ENCODE measurements around the gene CPLANE2.
A peak's percentile ranks its signal among the peaks of the same experiment; 100 is the strongest.
"Not testable (repeated sequence)": the region's sequence is repeated elsewhere in the genome, so short reads cannot be mapped to it uniquely, and the experiment has no call there.

CPLANE2 gene

GRCh38 chr1:16229976-16230740 lies 6.8 kb downstream of the CPLANE2 start:
- no peak for DNase-seq (ENCODE audit: low read depth)

DNA sequence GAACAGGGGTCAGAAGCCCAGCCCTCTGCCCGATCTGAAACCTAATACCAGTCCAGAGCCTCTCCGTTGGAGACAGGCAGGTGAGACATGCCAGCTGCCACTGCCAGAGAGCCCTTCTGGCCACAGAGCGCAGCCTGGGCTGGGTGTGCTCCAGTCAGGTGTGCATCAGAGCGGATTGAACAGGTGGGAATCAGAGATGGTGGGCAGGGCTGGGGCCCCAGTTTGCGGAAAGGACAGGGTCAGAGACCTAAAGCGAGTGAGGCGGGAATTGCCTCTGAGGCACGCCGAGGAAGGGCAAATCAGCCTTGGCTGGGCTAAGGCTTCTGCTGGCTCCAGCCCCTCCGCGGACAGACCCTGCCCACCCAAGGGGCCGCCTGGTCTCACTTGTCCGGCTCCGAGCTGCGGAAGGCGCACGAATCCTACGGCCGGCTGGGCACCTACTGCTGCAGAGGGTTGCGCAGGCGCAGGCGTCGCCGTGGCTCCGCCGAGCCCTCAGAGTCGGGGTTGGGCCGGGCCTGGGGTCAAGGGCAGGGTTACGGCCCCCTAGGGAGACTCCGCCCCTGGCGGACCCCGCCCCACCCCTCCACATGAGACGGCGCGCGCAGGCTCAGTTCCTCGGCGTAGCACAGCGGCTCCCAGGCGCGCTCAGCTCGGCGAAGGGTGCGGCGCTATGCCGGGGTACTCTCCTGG lies 10.3 kb downstream of the CPLANE2 start:
- no peak for DNase-seq (ENCODE audit: low read depth)

GRCh38 chr1:16226129-16226489 lies 10.9 kb downstream of the CPLANE2 start:
- no peak for DNase-seq (ENCODE audit: low read depth)

- no peak for DNase-seq (ENCODE audit: low read depth)
Observed at GRCh38 chr1:16224472-16224871, 12.5 kb downstream of the CPLANE2 start.

- not testable (repeated sequence) for DNase-seq (ENCODE audit: low read depth)
Observed at GRCh38 chr1:16222716-16223115, 14.3 kb downstream of the CPLANE2 start.

DNA sequence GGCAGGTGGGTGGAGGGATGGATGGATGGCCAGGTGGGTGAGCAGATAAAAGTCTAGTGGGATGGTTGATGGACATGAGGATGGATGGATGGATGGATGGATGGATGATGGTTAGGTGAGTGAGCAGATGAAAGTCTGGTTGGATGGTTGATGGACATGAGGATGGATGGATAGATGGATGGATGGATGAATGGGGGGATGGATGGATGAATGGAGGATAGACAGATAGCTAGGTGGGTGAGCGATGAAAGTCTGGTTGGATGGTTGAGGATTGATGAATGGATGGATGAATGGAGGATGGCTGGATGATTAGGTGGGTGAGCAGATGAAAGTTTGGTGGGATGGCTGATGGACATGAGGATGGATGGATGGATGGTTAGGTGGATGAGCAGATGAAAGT lies 15.5 kb downstream of the CPLANE2 start:
- no peak for DNase-seq (ENCODE audit: low read depth)

DNA sequence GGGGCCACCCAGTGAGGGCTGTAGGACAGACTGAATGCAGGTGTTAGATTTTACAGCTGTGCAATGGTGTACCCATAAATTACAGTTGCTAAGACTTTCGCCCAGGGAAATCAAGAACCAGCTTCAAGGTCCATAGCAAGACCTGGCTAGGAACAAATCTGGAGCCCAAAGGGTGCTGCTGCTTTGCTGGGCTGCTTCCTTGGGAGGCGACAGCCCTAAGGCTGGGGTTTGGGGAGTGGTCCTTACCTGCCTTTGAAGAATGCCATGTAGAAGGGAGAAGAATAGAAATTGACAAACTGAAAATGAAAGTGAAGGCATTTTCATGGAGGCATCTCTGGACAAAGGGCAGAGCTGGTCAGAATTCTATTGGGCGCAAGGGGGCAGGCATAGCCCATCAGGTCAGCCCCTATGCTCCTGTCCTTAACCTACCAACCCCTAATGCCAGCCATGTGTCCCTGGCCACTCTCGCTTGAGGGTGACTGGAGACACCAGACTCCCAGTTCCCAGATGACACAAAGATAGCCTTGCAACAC lies 16.9 kb downstream of the CPLANE2 start:
- DNase-seq (ENCODE audit: low read depth) = no peak

DNA sequence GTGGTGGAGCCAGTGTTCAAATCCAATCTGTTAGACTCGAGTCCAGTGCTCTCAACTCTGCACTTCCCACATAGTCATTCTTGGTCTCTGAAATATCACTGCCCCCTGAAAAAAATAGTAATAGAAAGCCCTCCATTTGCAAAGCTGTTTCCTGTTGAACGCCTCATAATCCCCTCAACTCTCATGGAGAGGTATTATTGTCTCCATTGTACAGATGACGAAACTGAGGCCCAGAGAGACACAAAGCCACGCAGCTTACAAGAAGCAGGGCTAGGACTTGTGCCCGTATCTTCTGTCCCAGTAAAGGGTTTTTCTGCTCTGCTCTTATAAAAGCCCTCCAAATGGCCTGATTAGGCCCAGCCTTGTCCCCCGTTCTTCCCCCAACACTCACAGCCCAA lies 18.3 kb downstream of the CPLANE2 start:
- no peak for DNase-seq (ENCODE audit: low read depth)

DNA sequence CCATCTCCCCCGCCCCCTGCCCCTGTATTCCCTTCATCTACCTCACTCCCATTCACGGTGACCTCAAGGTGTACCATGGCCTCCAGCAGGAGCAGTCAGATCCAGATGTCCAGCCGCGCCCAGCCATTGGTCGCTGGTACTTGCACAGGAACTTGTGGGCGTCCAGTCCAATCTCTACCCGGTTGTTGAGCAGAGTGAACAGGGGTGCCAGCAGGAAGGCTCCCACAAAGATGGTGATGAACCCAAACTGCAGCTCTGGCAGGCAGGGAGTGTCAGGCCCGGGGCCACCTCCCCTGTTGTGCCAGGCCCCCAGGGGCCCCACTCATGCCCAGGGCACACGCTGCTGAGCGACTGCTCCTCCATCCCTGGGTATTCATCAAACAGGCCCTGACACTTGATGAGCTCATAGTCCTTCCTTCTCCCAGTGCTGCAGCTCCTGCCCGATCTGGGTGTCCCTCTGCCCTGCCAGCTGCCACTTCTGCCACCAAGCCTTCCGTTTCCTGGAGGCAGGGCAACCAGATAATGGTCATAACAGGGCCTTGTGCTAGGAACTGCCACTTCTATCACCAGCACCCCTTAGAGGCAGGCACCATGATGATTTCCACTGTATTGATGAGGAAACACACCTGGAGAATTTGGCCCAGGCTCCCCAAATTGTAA lies 18.8 kb downstream of the CPLANE2 start:
- DNase-seq (ENCODE audit: low read depth) = no peak

GRCh38 chr1:16217061-16217785 lies 19.8 kb downstream of the CPLANE2 start:
- peak; percentile 97 for DNase-seq (ENCODE audit: low read depth)

GRCh38 chr1:16215882-16216753 lies 20.9 kb downstream of the CPLANE2 start:
- DNase-seq (ENCODE audit: low read depth) = peak; percentile 80

- not testable (repeated sequence) for DNase-seq (ENCODE audit: low read depth)
Observed at GRCh38 chr1:16215240-16215639, 21.7 kb downstream of the CPLANE2 start.

- DNase-seq (ENCODE audit: low read depth) = not testable (repeated sequence)
Observed at GRCh38 chr1:16213544-16213943, 23.4 kb downstream of the CPLANE2 start.

- no peak for DNase-seq (ENCODE audit: low read depth)
Observed at GRCh38 chr1:16213013-16213412, 24.0 kb downstream of the CPLANE2 start.

DNA sequence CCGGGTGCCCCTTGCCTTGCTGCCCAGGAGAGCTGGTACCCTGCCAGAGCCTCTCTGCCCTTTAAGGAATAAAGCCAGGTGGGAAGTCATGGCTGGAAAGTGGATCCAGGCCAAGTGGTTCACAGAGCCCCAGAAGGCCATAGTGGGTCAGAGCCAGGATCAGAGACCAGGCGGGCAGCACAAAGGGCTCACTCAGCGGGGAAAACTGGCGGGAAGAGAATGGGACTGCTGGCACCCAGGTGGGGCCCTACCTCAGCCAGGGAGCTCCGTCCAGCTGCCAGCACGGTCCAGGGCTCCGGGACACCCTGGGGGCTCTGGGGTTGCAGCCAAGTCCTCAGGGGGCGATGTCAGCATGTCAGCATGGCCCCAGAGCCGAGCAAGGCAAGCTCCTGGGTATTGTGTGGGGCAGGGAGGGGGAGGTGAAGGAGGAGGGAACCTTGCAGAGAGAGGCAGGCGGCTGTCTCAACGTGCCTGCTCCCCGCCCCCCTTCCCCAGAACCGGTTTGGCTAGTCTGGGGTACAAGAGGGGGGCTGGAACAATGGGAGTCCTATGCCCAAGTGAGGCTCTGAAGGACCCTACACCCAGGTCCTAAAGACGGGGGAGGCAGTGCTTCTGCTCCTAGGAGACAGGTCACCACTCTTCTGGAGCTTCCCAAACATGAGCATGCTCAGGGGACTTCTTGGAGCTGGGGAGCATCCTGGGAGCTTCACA lies 24.6 kb downstream of the CPLANE2 start, which contains the start of gene ARHGEF19:
Gene ARHGEF19 (minus strand): TSS at position 402 of the 711 bp plus-strand sequence. CDS start 3,598 bp downstream, outside the sequence.
- DNase-seq (ENCODE audit: low read depth) = no peak

DNA sequence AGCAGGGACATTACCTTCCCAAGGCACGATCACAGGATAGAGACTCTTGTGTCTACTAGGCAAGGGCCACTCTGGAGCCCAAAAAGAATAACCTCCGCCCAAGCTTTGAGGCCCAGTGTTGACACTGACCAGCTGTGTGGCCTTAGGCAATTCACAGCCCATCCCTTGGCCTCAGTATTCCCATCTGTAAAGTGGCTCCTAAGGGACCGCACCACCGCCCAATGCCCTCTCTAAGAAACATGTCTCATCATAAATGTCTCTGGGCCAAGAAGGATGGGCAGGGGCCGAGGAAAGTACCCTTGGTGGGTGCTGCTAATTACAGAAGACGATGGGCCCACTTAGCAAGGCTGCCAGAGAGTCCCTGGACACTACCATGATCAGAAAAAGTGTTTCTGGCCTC lies 25.2 kb downstream of the CPLANE2 start:
- DNase-seq (ENCODE audit: low read depth) = no peak

DNA sequence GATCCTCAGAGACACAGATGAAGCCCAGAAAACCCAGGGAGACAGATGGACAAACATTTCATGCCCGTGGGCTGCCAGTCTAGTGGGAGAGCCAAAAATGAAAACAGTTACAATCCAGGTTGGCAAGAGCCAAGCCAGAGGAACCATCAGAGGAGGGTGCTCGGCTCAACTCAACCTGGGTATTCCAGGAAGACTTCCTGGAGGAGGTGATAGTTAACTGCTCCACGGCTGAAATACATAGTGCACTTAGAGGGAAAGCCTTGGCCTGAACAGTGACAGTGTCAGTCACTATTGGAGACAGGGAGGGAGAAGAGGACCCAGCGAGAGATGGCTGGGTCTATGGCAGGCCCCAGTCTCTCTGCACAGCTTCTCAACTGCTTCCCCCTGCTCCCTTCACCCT lies 26.4 kb downstream of the CPLANE2 start:
- DNase-seq (ENCODE audit: low read depth) = no peak

GRCh38 chr1:16209847-16210407 lies 27.1 kb downstream of the CPLANE2 start:
- DNase-seq (ENCODE audit: low read depth) = no peak

GRCh38 chr1:16209132-16209846 lies 27.7 kb downstream of the CPLANE2 start:
- DNase-seq (ENCODE audit: low read depth) = no peak
